Gastrocnemius medialis (tissue), 4 donors: ENCODE measurements around the gene TMUB1. TPM values are rescaled to one million over a fixed set of nuclear protein-coding genes. Genes with fewer than 3 reads are reported as not detected.
A peak's percentile ranks its signal among the peaks of the same experiment; 100 is the strongest.

ENCODE experiments used
- ATAC-seq, 2 donors: fragments of 150-250 bp; one replicate each; pipeline ENCODE4 v1.9.1; 2016
- DNase-seq, 2 donors: peaks; one replicate each; pipeline ENCODE4 v3.0.0-alpha.2; 2019
- H3K27ac ChIP-seq, 4 donors: fragments of 200-600 bp; sonication (generic); 1 replicate in 1 of 4; 2 replicates in 3 of 4; pipeline ENCODE4 v1.5.1; 2016 to 2018; ENCODE audit warnings: mild to moderate bottlenecking in 2 of 4, moderate library complexity in 1 of 4
- H3K27me3 ChIP-seq, 3 donors: fragments of 200-600 bp; sonication (generic) in 2 of 3; 1 replicate in 1 of 3; 2 replicates in 2 of 3; pipeline versions ENCODE4 v1.5.1 to v1.6.0; 2016 to 2019; ENCODE audit warnings: mild to moderate bottlenecking in 1 of 3, moderate library complexity in 1 of 3
- H3K36me3 ChIP-seq, 2 donors: fragments of 200-600 bp; sonication (generic) in 1 of 2; one replicate each; pipeline ENCODE4 v1.5.1; 2017 to 2018
- H3K4me1 ChIP-seq, 2 donors: fragments of 200-600 bp; sonication (generic) in 1 of 2; one replicate each; pipeline ENCODE4 v1.5.1; 2016 to 2017; ENCODE audit warnings: mild to moderate bottlenecking in 2 of 2
- H3K4me3 ChIP-seq, 4 donors: fragments of 200-600 bp; sonication (generic) in 3 of 4; 1 replicate in 1 of 4; 2 replicates in 3 of 4; pipeline ENCODE4 v1.5.1; 2016 to 2019; ENCODE audit warnings: mild to moderate bottlenecking in 2 of 4
- H3K9me3 ChIP-seq, 3 donors: fragments of 200-600 bp; sonication (generic) in 2 of 3; 1 replicate in 1 of 3; 2 replicates in 2 of 3; pipeline ENCODE4 v1.5.1; 2016 to 2019
- CTCF ChIP-seq, 5 experiments: fragments of 450-650 bp in 3 of 5; fragments of 200-600 bp in 2 of 5; sonication (generic) in 2 of 5; IDR thresholded peaks in 4 of 5; conservative IDR thresholded peaks in 1 of 5; 1 replicate in 4 of 5; 2 replicates in 1 of 5; pipeline ENCODE4 v1.5.1; 2016 to 2019; ENCODE audit warnings: antibody characterized with exemption in 5 of 5, mild to moderate bottlenecking in 3 of 5, moderate library complexity in 3 of 5
- POLR2A ChIP-seq, 2 donors: fragments of 450-650 bp; IDR thresholded peaks; one replicate each; pipeline ENCODE4 v1.6.1; 2017; ENCODE audit warnings: antibody characterized with exemption in 2 of 2, mild to moderate bottlenecking in 2 of 2, moderate library complexity in 2 of 2
- in situ Hi-C, 4 donors: fragments of 200-750 bp; cut with MboI; loops; one replicate each; pipeline versions ENCODE4 v1.15.0 to v1.8.0; 2017; ENCODE audit warnings: low sequenced_read_pairs in 4 of 4
- intact Hi-C: fragments of 100-400 bp; cut with DNase I; formaldehyde crosslinking; loops from one replicate; pipeline ENCODE4 v1.15.1; 2023; ENCODE audit warnings: low total_unique reads
- total RNA-seq, 4 donors: library from RNA; depleted of rRNA; stranded (reverse); fragments of >200 nt; gene quantifications; one replicate each; pipeline versions ENCODE4 v1.1.0 to v1.2.3, GENCODE V29; 2016

Gene TMUB1
- total RNA-seq, 4 donors from 2014 or later = 55.5 to 137 (median 97.4) TPM

GRCh38 chr7:151081170-151082101 is 1.9 kb downstream of the TMUB1 start:
- ATAC-seq (no peak), DNase-seq (no peak)
- Histone ChIP-seq H3K4me1 (peaks cover 34 to 50% of the 10 kb centered on the region in 2 donors), H3K4me3 (peak overlapping the region; percentile 96 to 99 (median 98)), H3K9me3 (no peaks in the 10 kb centered on the region), H3K27ac (peak overlapping the region; percentile 90 to 99 (median 94)), H3K27me3 (no peaks in the 10 kb centered on the region), H3K36me3 (no peaks in the 10 kb centered on the region)
- peak in 1 of 2 donors; percentile 1 for TF ChIP-seq POLR2A (IDR thresholded peaks at IDR 0.05)
- no peak for TF ChIP-seq CTCF (IDR thresholded peaks at IDR 0.05 in 4 of 5, conservative IDR thresholded peaks at IDR 0.05 in 1 of 5)
- intact Hi-C loops (loop anchor here (5.0 to 10.0 kb wide), 4 partner anchors 106 to 1383 kb away; partner anchors contain the start of genes ASB10 and SMARCD3), in situ Hi-C loops (no loop called here)

GRCh38 chr7:151080522-151081169 is 2.6 kb downstream of the TMUB1 start, which contains the start of gene FASTK:
TSS of gene FASTK (minus strand) at chr7:151080809. CDS start at chr7:151080766, 43 bp downstream.
- in situ Hi-C loops (no loop called here), intact Hi-C loops (loop anchor here (1.0 to 10.0 kb wide), 6 partner anchors 21 to 1384 kb away; partner anchors contain the start of genes ABCB8, ASB10, SLC4A2 and SMARCD3)
- ATAC-seq (peak; percentile 77 to 85), DNase-seq (peak; percentile 87 to 90)
- Histone ChIP-seq H3K36me3 (no peaks in the 10 kb centered on the region), H3K9me3 (no peaks in the 10 kb centered on the region), H3K4me3 (peak within 1 kb of the TSS; percentile 96 to 99 (median 98)), H3K27ac (peak within 1 kb of the TSS; percentile 90 to 99 (median 94)), H3K27me3 (no peaks in the 10 kb centered on the region), H3K4me1 (peaks cover 34 to 47% of the 10 kb centered on the region in 2 donors)
- TF ChIP-seq POLR2A (IDR thresholded peaks at IDR 0.05) (peak; percentile 70 to 79), CTCF (IDR thresholded peaks at IDR 0.05 in 4 of 5, conservative IDR thresholded peaks at IDR 0.05 in 1 of 5) (no peak)

- no peaks in the 10 kb centered on the region for H3K27me3 ChIP-seq
- peak overlapping the region; percentile 96 to 99 (median 98) for H3K4me3 ChIP-seq
- no peak for DNase-seq
- peak overlapping the region; percentile 90 to 99 (median 94) for H3K27ac ChIP-seq
- in situ Hi-C loops (no loop called here), intact Hi-C loops (loop anchor here (1.0 to 10.0 kb wide), 6 partner anchors 21 to 1385 kb away; partner anchors contain the start of genes ABCB8, ASB10, SLC4A2 and SMARCD3)
- H3K9me3 ChIP-seq = no peaks in the 10 kb centered on the region
- ATAC-seq = peak; percentile 1 to 4
- TF ChIP-seq POLR2A (IDR thresholded peaks at IDR 0.05) = no peak
- no peak for TF ChIP-seq CTCF (IDR thresholded peaks at IDR 0.05 in 4 of 5, conservative IDR thresholded peaks at IDR 0.05 in 1 of 5)
- peaks cover 34 to 42% of the 10 kb centered on the region in 2 donors for H3K4me1 ChIP-seq
- peaks cover 0 to 3% of the 10 kb centered on the region in 2 donors for H3K36me3 ChIP-seq
Observed at GRCh38 chr7:151080067-151080521, 3.2 kb downstream of the TMUB1 start.

GRCh38 chr7:151079199-151079910 is 3.9 kb downstream of the TMUB1 start:
- Histone ChIP-seq H3K27me3 (no peaks in the 10 kb centered on the region), H3K4me1 (peaks cover 34 to 42% of the 10 kb centered on the region in 2 donors), H3K4me3 (peak overlapping the region; percentile 96 to 99 (median 98)), H3K27ac (peak overlapping the region; percentile 90 to 99 (median 94)), H3K9me3 (no peaks in the 10 kb centered on the region), H3K36me3 (peaks cover 0 to 8% of the 10 kb centered on the region in 2 donors)
- TF ChIP-seq POLR2A (IDR thresholded peaks at IDR 0.05) (no peak), CTCF (IDR thresholded peaks at IDR 0.05 in 4 of 5, conservative IDR thresholded peaks at IDR 0.05 in 1 of 5) (no peak)
- ATAC-seq (no peak), DNase-seq (no peak)
- intact Hi-C loops = no loop called here
- in situ Hi-C loops = no loop called here
